IMR-90 (cell line): ENCODE results near the gene IRS2.
"Not testable (repeated sequence)": the region's sequence is repeated elsewhere in the genome, so short reads cannot be mapped to it uniquely, and the experiment has no call there.

Source experiments
- CHD1 ChIP-seq: IDR thresholded peaks from 2 replicates; pipeline ENCODE4 v1.6.1; 2012; ENCODE audit warnings: low read depth, low read length, improper control_type of control experiment
- MAFK ChIP-seq: IDR thresholded peaks from 2 replicates; pipeline ENCODE4 v1.6.1; 2012; ENCODE audit warnings: low read depth, low read length, improper control_type of control experiment
- MAZ ChIP-seq: IDR thresholded peaks from 2 replicates; pipeline ENCODE4 v1.6.1; 2012; ENCODE audit warnings: low read depth, mild to moderate bottlenecking, low read length, improper control_type of control experiment, moderate library complexity, borderline replicate concordance
- POLR2A ChIP-seq: IDR thresholded peaks from 2 replicates; pipeline ENCODE4 v1.6.1; 2012; ENCODE audit warnings: mild to moderate bottlenecking, low read depth, low read length
- RAD21 ChIP-seq: IDR thresholded peaks from 2 replicates; pipeline ENCODE4 v1.6.1; 2012; ENCODE audit warnings: low read length, improper control_type of control experiment
- RCOR1 ChIP-seq: IDR thresholded peaks from 2 replicates; pipeline ENCODE4 v1.6.1; 2012; ENCODE audit warnings: mild to moderate bottlenecking, low read length, improper control_type of control experiment; ENCODE audit not compliant: insufficient replicate concordance
- RFX5 ChIP-seq: IDR thresholded peaks from 2 replicates; pipeline ENCODE4 v1.8.0; 2012; ENCODE audit warnings: low read depth, mild to moderate bottlenecking, low read length, moderate library complexity
- SMC3 ChIP-seq: fragments of 150-350 bp; IDR thresholded peaks from 2 replicates; pipeline ENCODE4 v1.6.1; 2016; ENCODE audit warnings: low read depth, mild to moderate bottlenecking, antibody characterized with exemption, low read length, moderate library complexity
- TF ChIP-seq, protein P1 (sequence below): conservative IDR thresholded peaks from 2 replicates; pipeline ENCODE4 v1.5.1; 2012; ENCODE audit warnings: mild to moderate bottlenecking, low read depth, low read length, improper control_type of control experiment
- TF ChIP-seq, protein P2 (sequence below): fragments of 150-350 bp; IDR thresholded peaks from 2 replicates; pipeline ENCODE4 v1.6.1; 2017; ENCODE audit warnings: mild to moderate bottlenecking, antibody characterized with exemption, low read length, low read depth

GRCh38 chr13:109732470-109733170 is 53.8 kb downstream of the IRS2 start:
- TF ChIP-seq, protein P1, sequence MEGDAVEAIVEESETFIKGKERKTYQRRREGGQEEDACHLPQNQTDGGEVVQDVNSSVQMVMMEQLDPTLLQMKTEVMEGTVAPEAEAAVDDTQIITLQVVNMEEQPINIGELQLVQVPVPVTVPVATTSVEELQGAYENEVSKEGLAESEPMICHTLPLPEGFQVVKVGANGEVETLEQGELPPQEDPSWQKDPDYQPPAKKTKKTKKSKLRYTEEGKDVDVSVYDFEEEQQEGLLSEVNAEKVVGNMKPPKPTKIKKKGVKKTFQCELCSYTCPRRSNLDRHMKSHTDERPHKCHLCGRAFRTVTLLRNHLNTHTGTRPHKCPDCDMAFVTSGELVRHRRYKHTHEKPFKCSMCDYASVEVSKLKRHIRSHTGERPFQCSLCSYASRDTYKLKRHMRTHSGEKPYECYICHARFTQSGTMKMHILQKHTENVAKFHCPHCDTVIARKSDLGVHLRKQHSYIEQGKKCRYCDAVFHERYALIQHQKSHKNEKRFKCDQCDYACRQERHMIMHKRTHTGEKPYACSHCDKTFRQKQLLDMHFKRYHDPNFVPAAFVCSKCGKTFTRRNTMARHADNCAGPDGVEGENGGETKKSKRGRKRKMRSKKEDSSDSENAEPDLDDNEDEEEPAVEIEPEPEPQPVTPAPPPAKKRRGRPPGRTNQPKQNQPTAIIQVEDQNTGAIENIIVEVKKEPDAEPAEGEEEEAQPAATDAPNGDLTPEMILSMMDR: not testable (repeated sequence)
- not testable (repeated sequence) for TF ChIP-seq POLR2A, SMC3, CHD1, MAFK, RAD21, MAZ, RCOR1, RFX5
- TF ChIP-seq, protein P2, sequence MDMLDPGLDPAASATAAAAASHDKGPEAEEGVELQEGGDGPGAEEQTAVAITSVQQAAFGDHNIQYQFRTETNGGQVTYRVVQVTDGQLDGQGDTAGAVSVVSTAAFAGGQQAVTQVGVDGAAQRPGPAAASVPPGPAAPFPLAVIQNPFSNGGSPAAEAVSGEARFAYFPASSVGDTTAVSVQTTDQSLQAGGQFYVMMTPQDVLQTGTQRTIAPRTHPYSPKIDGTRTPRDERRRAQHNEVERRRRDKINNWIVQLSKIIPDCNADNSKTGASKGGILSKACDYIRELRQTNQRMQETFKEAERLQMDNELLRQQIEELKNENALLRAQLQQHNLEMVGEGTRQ: not testable (repeated sequence)
